ENCODE data around the gene DSG3.

The DSG3 gene

GRCh38 chr18:31447530-31448191, at the start of gene DSG3:
DSG3 (plus strand) TSS chr18:31447741; CDS start chr18:31447878, 137 bp downstream.
- DNase-seq, result no peak

DNA sequence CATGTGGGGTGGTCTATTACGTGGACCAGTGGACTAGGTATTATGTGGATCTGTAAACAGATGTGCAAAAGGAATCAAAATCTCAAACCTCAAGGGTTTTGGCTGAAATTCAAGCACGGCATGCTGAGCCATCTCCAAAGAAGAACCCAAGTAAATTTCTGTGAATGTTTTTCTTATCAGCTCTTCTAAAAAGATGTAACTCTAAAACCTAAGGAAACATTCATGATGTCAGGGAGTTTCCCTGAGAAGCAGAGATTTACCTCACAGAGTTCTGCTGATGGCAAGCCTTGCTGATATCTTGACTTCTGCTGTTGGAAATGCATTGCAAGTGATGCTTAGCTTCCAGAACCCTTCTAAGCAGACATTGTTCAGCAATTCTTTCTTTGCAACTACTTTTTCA, 49.4 kb upstream of the DSG3 start:
- DNase-seq, result no peak

DNA sequence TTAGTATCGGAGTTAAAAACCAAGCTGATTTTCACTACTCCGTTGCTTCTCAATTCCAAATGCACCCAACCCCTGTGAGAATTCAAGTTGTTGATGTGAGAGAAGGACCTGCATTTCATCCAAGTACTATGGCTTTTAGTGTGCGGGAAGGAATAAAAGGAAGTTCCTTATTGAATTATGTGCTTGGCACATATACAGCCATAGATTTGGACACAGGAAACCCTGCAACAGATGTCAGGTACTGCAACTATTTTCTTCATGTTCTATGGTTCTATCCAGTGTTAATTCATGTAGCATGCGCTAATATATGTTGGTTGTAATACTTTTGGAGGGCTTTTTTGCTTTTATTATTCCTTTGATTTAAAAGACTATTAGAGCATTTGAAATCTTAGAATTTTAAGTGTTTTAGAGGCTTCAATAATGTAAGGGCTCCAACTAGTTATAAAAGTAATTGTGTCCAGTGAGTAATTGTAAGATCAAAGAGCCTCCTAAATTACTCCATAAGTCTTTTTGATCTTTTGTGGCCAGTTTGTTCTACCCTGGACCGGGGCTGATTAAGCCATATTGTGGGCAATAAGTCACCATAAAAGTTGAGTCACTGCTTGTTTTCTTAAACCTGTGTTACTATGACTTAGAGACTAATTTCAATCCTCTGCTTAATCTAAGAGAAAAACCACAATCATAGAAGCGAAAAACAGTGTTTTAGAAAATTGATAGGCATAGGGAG, 48.1 kb upstream of the DSG3 start:
- no peak for DNase-seq

GRCh38 chr18:31401156-31402025, 46.1 kb upstream of the DSG3 start:
- no peak for DNase-seq

DNA sequence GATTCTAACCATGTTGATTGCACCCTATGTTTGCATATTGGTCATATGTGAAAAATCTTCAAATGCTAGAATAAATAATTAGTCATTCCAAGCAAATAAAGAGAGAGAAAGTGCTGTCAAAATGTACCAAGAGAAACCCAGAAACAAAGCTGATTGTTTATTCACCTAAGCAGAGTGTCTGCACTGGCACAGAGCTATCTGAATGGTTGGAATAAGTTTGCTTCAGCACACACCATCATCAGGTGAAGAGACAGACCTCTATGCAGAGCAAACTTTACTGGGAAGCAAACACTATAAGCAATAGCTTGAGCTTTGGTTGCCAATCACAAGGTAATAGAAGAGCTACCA, 45.5 kb upstream of the DSG3 start:
- no peak for DNase-seq

DNA sequence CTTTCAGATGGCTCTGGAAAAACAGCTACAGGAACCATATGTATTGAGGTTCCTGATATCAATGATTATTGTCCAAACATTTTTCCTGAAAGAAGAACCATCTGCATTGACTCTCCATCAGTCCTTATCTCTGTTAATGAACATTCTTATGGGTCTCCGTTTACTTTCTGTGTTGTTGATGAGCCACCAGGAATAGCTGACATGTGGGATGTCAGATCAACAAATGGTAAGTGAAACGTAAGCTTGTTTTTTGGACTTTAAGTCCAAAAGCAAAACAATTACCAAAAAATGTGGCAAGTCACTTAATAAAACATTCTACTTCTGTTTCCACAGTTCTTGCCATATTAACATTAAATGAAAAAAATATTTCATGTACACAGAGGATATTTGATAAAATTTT, 44.1 kb upstream of the DSG3 start:
- no peak for DNase-seq

- DNase-seq, result no peak
Measured at GRCh38 chr18:31407649-31408048, 39.9 kb upstream of the DSG3 start.

GRCh38 chr18:31409276-31409675, 38.3 kb upstream of the DSG3 start:
- no peak for DNase-seq

GRCh38 chr18:31410716-31411483, 36.6 kb upstream of the DSG3 start:
- no peak for DNase-seq

DNA sequence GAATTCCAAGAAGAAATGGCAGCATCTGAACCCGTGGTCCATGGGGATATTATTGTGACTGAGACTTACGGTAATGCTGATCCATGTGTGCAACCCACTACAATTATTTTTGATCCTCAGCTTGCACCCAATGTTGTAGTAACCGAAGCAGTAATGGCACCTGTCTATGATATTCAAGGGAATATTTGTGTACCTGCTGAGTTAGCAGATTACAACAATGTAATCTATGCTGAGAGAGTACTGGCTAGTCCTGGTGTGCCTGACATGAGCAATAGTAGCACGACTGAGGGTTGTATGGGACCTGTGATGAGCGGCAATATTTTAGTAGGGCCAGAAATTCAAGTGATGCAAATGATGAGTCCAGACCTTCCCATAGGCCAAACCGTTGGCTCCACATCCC, 34.4 kb upstream of the DSG3 start:
- no peak for DNase-seq

GRCh38 chr18:31417850-31418249, 29.7 kb upstream of the DSG3 start:
- no peak for DNase-seq

GRCh38 chr18:31419457-31419932, 28.0 kb upstream of the DSG3 start:
- DNase-seq, result no peak

GRCh38 chr18:31420032-31420431, 27.5 kb upstream of the DSG3 start:
- DNase-seq, result no peak

- DNase-seq, result no peak
Measured at GRCh38 chr18:31420524-31420923, 27.0 kb upstream of the DSG3 start.

DNA sequence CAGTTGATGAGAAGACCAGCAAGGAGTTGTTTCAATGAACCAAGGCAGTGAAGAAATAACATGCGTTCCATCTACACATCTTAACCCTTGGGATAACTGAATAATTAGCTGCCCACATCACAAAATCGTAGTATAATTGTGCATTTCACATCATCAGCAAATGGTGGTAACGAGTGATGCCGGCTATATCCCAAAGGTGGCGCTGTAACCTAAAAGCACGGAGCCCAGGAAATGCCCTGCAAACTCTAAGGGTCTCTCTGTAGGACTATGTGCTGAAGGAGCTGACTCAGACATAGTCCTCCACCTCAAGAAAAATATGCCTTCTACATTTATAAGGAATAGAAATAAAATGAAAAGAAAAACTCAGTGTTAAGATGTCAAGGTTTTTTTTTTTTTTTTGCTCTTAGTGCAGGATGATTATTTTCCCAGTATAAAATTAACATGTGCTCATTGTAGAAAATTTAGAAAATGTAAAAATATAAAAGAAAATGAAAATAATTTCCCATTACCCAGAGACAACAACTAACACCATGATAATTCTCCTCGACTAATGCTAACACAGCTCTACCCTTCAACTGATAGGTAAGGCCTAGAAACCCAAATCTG, 23.1 kb upstream of the DSG3 start:
- DNase-seq, result no peak

GRCh38 chr18:31426021-31426420, 21.5 kb upstream of the DSG3 start:
- DNase-seq, result no peak

GRCh38 chr18:31426871-31427406, 20.6 kb upstream of the DSG3 start:
- DNase-seq, result no peak

- no peak for DNase-seq
Measured at GRCh38 chr18:31428211-31428610, 19.3 kb upstream of the DSG3 start.

GRCh38 chr18:31429623-31430022, 17.9 kb upstream of the DSG3 start:
- no peak for DNase-seq

- no peak for DNase-seq
Measured at GRCh38 chr18:31430072-31430471, 17.5 kb upstream of the DSG3 start.

DNA sequence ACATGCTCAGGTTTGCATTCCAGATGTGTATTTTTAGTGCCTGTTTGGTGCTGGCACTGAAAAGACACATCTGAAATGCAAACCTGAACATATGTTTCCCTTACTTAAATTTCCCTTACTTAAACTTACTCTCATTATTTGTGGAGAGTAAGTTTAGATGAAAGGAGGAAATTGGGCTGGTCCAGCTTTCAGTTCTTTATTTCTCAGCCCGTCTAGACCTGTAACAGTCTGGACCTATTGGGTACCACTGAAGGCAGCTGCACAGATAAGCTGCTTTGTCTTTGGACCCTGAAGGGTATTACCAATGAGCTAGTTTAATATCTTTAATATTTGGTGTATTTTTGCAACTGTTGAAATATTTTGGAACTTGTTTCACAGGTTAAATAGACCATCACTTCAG, 17.0 kb upstream of the DSG3 start:
- no peak for DNase-seq

- DNase-seq, result no peak
Measured at GRCh38 chr18:31432316-31432715, 15.2 kb upstream of the DSG3 start.
